AG10803 (cell line): ENCODE data around the gene CELSR1.

ENCODE experiments used
- DNase-seq: peaks from one replicate; pipeline ENCODE4 v3.0.0; 2010; ENCODE audit warnings: low read depth
- H3K4me3 ChIP-seq: 2 replicates; pipeline ENCODE4 v1.5.1; 2011; ENCODE audit warnings: mild to moderate bottlenecking, low read length, control low read depth
- CTCF ChIP-seq: conservative IDR thresholded peaks from 2 replicates; pipeline ENCODE4 v1.5.1; 2011; ENCODE audit warnings: mild to moderate bottlenecking, low read length, control low read depth, inconsistent platforms

The CELSR1 gene

GRCh38 chr22:46338636-46339035, 198.8 kb downstream of the CELSR1 start:
- no peak for DNase-seq
- no peak overlapping the region for H3K4me3 ChIP-seq
- TF ChIP-seq CTCF = no peak

GRCh38 chr22:46337870-46338269, 199.6 kb downstream of the CELSR1 start:
- TF ChIP-seq CTCF = no peak
- no peak overlapping the region for H3K4me3 ChIP-seq
- DNase-seq = no peak

- peak overlapping the region; percentile 90 for H3K4me3 ChIP-seq
- no peak for DNase-seq
- no peak for TF ChIP-seq CTCF
Observed at GRCh38 chr22:46336119-46337078, 201.0 kb downstream of the CELSR1 start.

GRCh38 chr22:46335201-46336118, 202.0 kb downstream of the CELSR1 start, which contains the start of gene TRMU:
Gene TRMU, plus strand, starts transcription at chr22:46335714. Its CDS starts 51 bp downstream, at chr22:46335765.
- no peak for TF ChIP-seq CTCF
- peak; percentile 89 for DNase-seq
- H3K4me3 ChIP-seq = peak within 1 kb of the TSS; percentile 90

GRCh38 chr22:46331496-46331895, 205.9 kb downstream of the CELSR1 start:
- DNase-seq = no peak
- TF ChIP-seq CTCF = no peak
- H3K4me3 ChIP-seq = no peak overlapping the region

GRCh38 chr22:46330426-46330825, 207.0 kb downstream of the CELSR1 start:
- no peak for DNase-seq
- no peak for TF ChIP-seq CTCF
- H3K4me3 ChIP-seq = no peak overlapping the region
